GM12892 (cell line): ENCODE results near the gene SFI1.

Experiments
- POLR2A ChIP-seq: IDR thresholded peaks from 2 replicates; pipeline ENCODE4 v1.6.1; 2011; ENCODE audit warnings: low read depth, low read length, control low read depth
- POLR2AphosphoS5 ChIP-seq: IDR thresholded peaks from 2 replicates; pipeline ENCODE4 v1.6.1; 2011; ENCODE audit warnings: low read depth, low read length, control low read depth

DNA sequence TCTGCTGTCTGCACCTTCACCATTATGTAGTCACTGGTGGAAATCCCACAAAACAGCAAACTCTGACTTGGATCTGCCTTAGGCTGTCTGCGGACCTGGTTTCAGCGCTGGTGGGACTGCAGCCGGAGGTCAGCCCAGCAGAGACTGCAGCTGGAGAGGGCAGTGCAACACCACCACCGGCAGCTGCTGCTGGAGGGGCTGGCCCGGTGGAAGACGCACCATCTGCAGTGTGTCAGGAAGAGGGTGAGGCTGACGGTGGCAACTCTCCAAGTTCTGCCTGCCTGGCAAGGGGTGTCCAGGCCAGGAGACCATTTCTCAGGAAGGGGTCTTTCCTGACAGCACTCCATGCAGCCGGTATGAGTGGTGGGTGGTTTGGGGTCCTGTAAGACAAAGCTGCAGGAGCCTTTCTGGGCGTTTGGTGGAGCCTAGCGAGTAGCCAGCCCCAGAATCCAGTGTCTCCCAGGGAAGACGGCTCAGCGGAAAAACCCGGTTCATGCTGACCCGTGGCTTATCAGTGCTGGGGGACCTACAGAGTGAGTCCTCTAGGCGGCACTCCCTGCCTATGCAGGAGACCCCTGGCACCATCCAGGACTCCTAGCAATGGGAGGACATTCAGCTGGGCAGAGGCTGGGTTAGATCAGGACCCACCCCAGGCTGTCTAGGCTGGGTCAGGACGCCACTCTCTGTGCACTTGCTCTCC lies 114.9 kb downstream of the SFI1 start:
- TF ChIP-seq POLR2A: no peak
- no peak for TF ChIP-seq POLR2AphosphoS5
